ENCODE measurements around the gene NEURL4. TPM values are rescaled to one million over a fixed set of nuclear protein-coding genes. Genes with fewer than 3 reads are reported as not detected.

The NEURL4 gene
- total RNA-seq, 4 donors from 2014 or later: 12.0 to 30.4 (median 14.9) TPM

DNA sequence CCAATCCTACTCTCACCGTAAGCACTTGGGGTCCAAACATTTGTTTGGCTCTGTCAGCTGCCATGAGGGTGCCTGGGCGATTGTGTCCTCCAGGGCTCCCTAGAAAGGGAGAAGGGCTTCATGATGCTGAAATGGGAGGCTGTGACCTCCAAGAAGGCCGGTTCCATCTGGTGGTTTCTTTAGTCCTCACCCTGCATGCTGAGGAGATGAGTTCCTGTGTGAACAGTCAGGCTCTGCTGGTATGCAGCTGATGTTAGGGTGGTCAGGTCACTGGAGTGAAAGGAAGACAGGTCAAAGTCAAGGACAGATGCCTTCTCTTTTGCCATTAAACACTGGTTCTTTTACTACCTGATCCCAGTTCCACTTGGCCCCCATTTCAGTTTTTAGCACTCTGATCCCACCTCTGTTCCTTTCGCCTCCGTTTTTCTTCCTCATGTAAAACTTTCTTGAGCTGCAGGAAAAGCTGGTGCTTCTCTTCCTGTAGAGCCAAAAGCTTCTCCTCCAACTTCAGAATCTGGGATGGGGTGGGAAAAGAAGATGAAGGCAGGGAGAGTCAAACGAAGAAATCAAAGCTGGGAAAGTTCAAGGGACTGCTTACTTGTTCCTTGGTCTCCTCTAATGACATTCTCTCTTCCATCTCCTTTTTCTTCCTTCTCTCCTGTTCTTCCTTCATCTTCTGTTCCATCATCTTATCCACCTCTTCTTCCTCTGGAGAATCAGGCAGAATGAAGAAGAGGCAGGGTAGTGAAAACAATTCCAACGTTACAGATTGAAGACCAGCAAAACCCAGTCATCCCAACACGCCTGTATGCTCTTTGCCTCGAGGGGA is 15.0 kb downstream of the NEURL4 start:
- ATAC-seq: no peak
- no peaks in the 10 kb centered on the region for H3K9me3 ChIP-seq
- H3K4me3 ChIP-seq: peak overlapping the region; percentile 85 to 96
- H3K27me3 ChIP-seq: no peaks in the 10 kb centered on the region
- peak overlapping the region; percentile 77 to 98 (median 96) for H3K27ac ChIP-seq
- H3K4me1 ChIP-seq: peaks cover 4 to 66% (median 35%) of the 10 kb centered on the region in 3 donors
- peaks cover 3 to 86% of the 10 kb centered on the region in 2 donors for H3K36me3 ChIP-seq
- WGBS, 2 donors (ENCODE audit: low coverage in 1 of 2): 26 to 92% methylated on average over 2 to 6 of the region's 9 CpGs
- TF ChIP-seq EP300 (IDR thresholded peaks at IDR 0.05) (no peak), POLR2A (IDR thresholded peaks at IDR 0.05) (no peak), POLR2AphosphoS5 (IDR thresholded peaks at IDR 0.05) (no peak), CTCF (IDR thresholded peaks at IDR 0.05) (no peak)

DNA sequence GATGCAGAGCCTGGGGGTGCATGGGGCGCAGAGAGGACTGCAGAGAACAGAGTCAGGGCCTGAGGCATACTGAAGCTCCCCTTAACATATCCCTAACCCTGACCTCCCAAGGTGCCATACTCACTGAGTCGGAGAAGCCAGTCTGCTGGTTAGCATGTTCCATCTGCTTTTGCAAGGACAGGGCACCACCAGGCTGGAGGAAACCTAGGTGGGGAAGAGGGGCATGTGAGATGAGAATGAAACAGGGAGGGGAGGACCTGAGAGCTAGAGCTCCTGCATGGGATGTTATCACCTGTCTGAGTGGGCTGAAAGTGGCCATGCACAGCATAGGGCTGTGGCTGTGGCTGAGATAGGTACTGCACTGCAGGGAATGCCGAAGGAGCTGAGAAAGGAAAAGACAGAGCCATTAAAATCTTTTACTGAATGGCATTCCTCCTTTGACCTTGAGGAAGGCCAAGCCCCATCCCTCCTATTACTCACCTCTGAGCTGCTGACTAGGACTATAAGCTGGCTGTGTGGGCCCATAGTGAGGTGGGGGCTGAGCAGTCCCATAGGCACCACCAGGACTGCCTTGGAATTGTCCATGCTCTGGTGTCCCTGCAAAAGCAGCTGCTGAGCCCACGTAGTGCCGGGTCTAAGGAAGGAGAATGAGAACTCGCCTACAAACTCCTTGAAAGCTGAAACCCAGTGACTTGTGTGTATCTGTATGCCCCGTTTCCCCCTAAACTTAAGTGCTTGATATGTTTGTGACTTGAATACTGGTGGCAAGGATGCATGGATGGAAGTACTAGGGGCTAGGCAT is 15.8 kb downstream of the NEURL4 start:
- Histone ChIP-seq H3K27me3 (no peaks in the 10 kb centered on the region), H3K9me3 (no peaks in the 10 kb centered on the region), H3K27ac (peak overlapping the region in 3 of 4 donors; percentile 94 to 98 (median 97)), H3K4me1 (peaks cover 5 to 74% (median 37%) of the 10 kb centered on the region in 3 donors), H3K36me3 (peaks cover 3 to 78% of the 10 kb centered on the region in 2 donors), H3K4me3 (no peak overlapping the region)
- ATAC-seq: no peak
- WGBS, 2 donors (ENCODE audit: low coverage in 1 of 2): 77 to 93% methylated on average over 4 of the region's 7 CpGs
- TF ChIP-seq CTCF (IDR thresholded peaks at IDR 0.05) (peak in 1 of 4 experiments; percentile 9), EP300 (IDR thresholded peaks at IDR 0.05) (no peak)

GRCh38 chr17:7312432-7313087 is 16.6 kb downstream of the NEURL4 start:
- ATAC-seq: no peak
- Histone ChIP-seq H3K27ac (peak overlapping the region in 3 of 4 donors; percentile 94 to 98 (median 97)), H3K4me1 (peaks cover 5 to 74% (median 37%) of the 10 kb centered on the region in 3 donors), H3K9me3 (no peaks in the 10 kb centered on the region), H3K27me3 (no peaks in the 10 kb centered on the region), H3K36me3 (peaks cover 3 to 71% of the 10 kb centered on the region in 2 donors), H3K4me3 (no peak overlapping the region)
- WGBS, 2 donors (ENCODE audit: low coverage in 1 of 2): 69 to 85% methylated on average over 2 to 4 of the region's 7 CpGs
- TF ChIP-seq CTCF (IDR thresholded peaks at IDR 0.05) (no peak), POLR2AphosphoS5 (IDR thresholded peaks at IDR 0.05) (no peak), EP300 (IDR thresholded peaks at IDR 0.05) (no peak), POLR2A (IDR thresholded peaks at IDR 0.05) (no peak)

DNA sequence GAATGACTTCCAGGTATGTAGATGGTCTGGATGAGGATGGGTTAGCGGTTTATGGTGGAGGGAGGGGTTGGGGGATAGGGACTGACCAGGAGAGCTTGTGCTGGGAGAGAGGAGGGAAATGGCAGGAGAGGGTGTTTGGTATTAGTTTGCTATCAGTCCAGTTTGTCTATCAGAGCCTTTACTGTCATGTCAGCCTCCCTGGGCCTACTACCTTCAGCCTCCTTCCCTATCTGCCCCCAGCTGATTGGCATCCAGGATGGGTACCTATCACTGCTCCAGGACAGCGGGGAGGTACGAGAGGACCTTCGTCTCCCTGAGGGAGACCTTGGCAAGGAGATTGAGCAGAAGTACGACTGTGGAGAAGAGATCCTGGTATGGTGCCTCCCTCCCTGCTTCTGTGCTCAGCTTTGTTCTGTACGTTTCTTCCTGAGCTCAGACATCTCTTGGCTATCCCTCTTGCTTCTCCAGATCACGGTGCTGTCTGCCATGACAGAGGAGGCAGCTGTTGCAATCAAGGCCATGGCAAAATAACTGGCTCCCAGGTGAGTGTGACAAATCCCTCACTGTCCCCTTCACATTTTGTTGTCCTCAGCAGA is 17.9 kb downstream of the NEURL4 start:
- H3K27me3 ChIP-seq: no peaks in the 10 kb centered on the region
- peaks cover 5 to 75% (median 39%) of the 10 kb centered on the region in 3 donors for H3K4me1 ChIP-seq
- WGBS, 2 donors (ENCODE audit: low coverage in 1 of 2): 63% methylated on average over 3 of the region's 7 CpGs; no CpG with 5 or more reads in 1 of the 2 donors
- no peak for ATAC-seq
- H3K36me3 ChIP-seq: peaks cover 3 to 57% of the 10 kb centered on the region in 2 donors
- H3K27ac ChIP-seq: peak overlapping the region in 2 of 4 donors; percentile 25 to 100
- H3K9me3 ChIP-seq: no peaks in the 10 kb centered on the region
- TF ChIP-seq POLR2AphosphoS5 (IDR thresholded peaks at IDR 0.05): no peak
- TF ChIP-seq POLR2A (IDR thresholded peaks at IDR 0.05): no peak
- no peak for TF ChIP-seq CTCF (IDR thresholded peaks at IDR 0.05)
- TF ChIP-seq EP300 (IDR thresholded peaks at IDR 0.05): no peak
- H3K4me3 ChIP-seq: no peak overlapping the region

Data from gastroesophageal sphincter (tissue), 4 donors.